Measurements from ENCODE around the gene R3HDM2.

DNA sequence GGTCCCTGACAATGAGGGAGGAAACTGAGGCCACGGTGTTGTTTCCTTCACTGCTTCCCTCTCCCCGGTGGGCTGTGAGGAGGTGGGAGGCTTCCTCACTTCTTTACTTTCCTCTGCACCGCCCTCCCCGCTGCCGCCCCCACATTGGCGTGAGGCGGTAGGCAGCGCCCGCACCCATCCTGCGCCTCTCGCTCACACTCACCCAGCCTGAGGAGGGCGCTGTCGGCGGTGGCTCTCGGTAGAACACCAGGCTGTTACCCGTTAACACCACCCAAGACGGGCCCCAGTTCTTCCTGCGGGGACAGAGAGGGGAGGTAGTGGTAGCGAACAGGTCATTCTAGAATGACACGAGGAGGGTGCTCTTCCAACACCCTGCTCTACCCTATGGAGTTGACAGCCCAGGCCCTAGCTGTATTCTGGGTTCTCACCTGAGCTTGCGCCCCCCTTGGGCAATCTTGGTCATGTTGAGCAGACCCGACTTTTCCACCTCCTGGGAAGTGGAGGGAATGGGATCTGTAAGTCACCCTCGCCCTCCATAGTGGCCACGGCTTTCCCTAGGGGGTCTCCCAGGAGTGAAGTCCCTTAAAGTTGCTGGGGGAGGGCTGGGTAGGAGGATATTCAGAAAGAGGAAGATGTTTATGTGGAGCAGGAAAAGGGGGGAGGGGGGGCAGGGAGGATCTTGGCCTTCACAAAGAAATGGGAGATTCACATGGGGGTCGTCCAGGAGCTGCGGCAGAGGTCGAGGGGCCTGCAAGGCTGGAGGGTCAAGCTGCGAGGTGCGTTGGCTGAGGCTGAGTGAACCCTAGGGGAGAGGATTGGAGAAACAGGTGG lies 45.5 kb upstream of the R3HDM2 start:
- peak; percentile 91 for TF ChIP-seq CTCF (conservative IDR thresholded peaks at IDR 0.05; ENCODE audit: low read length)
- no peak for TF ChIP-seq EZH2phosphoT487 (IDR thresholded peaks at IDR 0.05; ENCODE audit: borderline replicate concordance, low read depth, low read length)
